HEK293T (cell line): ENCODE results near the gene SH3GL2.

ENCODE experiments used
- CTCF ChIA-PET: fragments of 350-600 bp; formaldehyde crosslinking; extraction: SDS; loops from one replicate; lab custom pipeline; 2021; ENCODE audit warnings: antibody characterized with exemption, inconsistent platforms; lab: Yijun Ruan, JAX
- POLR2A ChIA-PET: fragments of 350-600 bp; formaldehyde crosslinking; extraction: SDS; loops from one replicate; lab custom pipeline; 2020; ENCODE audit warnings: antibody characterized with exemption, inconsistent platforms; lab: Yijun Ruan, JAX
- DNase-seq: peaks from one replicate; pipeline ENCODE4 v3.0.0; 2012; ENCODE audit warnings: mixed read lengths; ENCODE audit errors: extremely low spot score
- ARNT ChIP-seq: fragments of 450-650 bp; IDR thresholded peaks from 2 replicates; pipeline ENCODE4 v1.6.1; 2017; ENCODE audit warnings: mild to moderate bottlenecking
- BHLHE40 ChIP-seq: fragments of 450-650 bp; IDR thresholded peaks from 2 replicates; pipeline ENCODE4 v1.6.1; 2016; ENCODE audit warnings: mild to moderate bottlenecking, moderate library complexity, borderline replicate concordance
- CTBP1 ChIP-seq: fragments of 450-650 bp; IDR thresholded peaks from 2 replicates; pipeline ENCODE4 v1.6.1; 2016; ENCODE audit warnings: borderline replicate concordance
- ELF4 ChIP-seq: fragments of 450-650 bp; IDR thresholded peaks from 2 replicates; pipeline ENCODE4 v1.6.1; 2017; ENCODE audit warnings: antibody characterized with exemption
- FOXA1 ChIP-seq: fragments of 450-650 bp; IDR thresholded peaks from 2 replicates; pipeline ENCODE4 v1.6.1; 2016; ENCODE audit warnings: mild to moderate bottlenecking
- FOXK2 ChIP-seq: fragments of 450-650 bp; IDR thresholded peaks from 2 replicates; pipeline ENCODE4 v1.6.1; 2016; ENCODE audit warnings: mild to moderate bottlenecking
- FOXM1 ChIP-seq: fragments of 450-650 bp; IDR thresholded peaks from 2 replicates; pipeline ENCODE4 v1.6.1; 2017; ENCODE audit warnings: mild to moderate bottlenecking, borderline replicate concordance
- HDGF ChIP-seq: fragments of 450-650 bp; IDR thresholded peaks from 2 replicates; pipeline ENCODE4 v1.6.1; 2017; ENCODE audit warnings: antibody characterized with exemption, borderline replicate concordance
- L3MBTL2 ChIP-seq: fragments of 450-650 bp; conservative IDR thresholded peaks from 2 replicates; pipeline ENCODE4 v1.6.1; 2016; ENCODE audit warnings: mild to moderate bottlenecking
- LEF1 ChIP-seq: fragments of 450-650 bp; IDR thresholded peaks from 2 replicates; pipeline ENCODE4 v1.6.1; 2017; ENCODE audit warnings: mild to moderate bottlenecking, borderline replicate concordance
- NFRKB ChIP-seq: fragments of 450-650 bp; IDR thresholded peaks from 2 replicates; pipeline ENCODE4 v1.6.1; 2016; ENCODE audit warnings: mild to moderate bottlenecking, moderate library complexity
- PKNOX1 ChIP-seq: fragments of 450-650 bp; IDR thresholded peaks from 2 replicates; pipeline ENCODE4 v1.6.1; 2016
- SP1 ChIP-seq: fragments of 450-650 bp; IDR thresholded peaks from 2 replicates; pipeline ENCODE4 v1.6.1; 2017
- SUZ12 ChIP-seq: fragments of 450-650 bp; IDR thresholded peaks from 2 replicates; pipeline ENCODE4 v1.6.1; 2016; ENCODE audit warnings: mild to moderate bottlenecking
- TARDBP ChIP-seq: fragments of 450-650 bp; IDR thresholded peaks from 2 replicates; pipeline ENCODE4 v1.6.1; 2016
- ZNF384 ChIP-seq: fragments of 450-650 bp; IDR thresholded peaks from 2 replicates; pipeline ENCODE4 v1.6.1; 2016

The SH3GL2 gene

GRCh38 chr9:17551023-17551422, 27.8 kb upstream of the SH3GL2 start:
- ChIA-PET CTCF (no interaction called here), POLR2A (no interaction called here)
- TF ChIP-seq ZNF384 = no peak
- TF ChIP-seq PKNOX1 = no peak
- TF ChIP-seq FOXM1 = no peak
- no peak for TF ChIP-seq HDGF
- no peak for TF ChIP-seq ELF4
- no peak for TF ChIP-seq SP1
- no peak for TF ChIP-seq FOXK2
- TF ChIP-seq ARNT = no peak
- TF ChIP-seq FOXA1 = no peak
- no peak for TF ChIP-seq L3MBTL2
- TF ChIP-seq LEF1 = no peak
- no peak for TF ChIP-seq TARDBP
- no peak for TF ChIP-seq CTBP1
- no peak for TF ChIP-seq BHLHE40
- TF ChIP-seq SUZ12 = no peak
- no peak for TF ChIP-seq NFRKB
- no peak for DNase-seq

DNA sequence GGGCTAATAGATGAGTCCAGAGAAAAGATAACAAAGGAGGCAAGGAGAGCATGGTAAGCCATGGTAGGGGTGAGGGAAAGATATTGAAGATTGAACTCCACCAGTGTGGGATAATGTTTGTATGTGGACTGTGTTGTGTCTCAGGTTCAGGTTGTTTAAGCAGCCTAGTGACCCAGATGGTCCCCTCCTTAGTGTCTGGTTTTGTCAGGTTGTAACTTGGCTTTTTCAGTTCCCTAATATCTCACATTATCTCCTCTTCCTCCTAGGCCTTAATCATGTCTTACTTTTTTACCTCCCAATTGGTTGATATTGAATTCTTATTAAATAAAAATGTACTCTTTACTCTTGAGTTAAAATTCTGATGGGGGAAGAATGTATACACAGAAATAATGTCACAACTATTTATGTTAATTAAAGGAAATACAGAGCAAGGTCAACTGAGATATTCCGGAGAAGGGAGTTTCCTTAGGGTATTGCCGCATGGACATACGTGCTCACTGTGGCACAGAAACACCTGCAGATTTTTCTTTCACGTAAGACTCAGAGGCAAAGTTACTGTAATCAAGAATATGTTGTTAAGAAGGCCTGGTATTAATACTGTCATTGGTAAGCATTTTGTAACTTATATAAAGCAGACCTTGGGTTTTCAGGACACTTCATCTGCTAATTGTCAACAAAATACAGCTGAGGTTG, 23.4 kb upstream of the SH3GL2 start:
- no peak for TF ChIP-seq ELF4
- no peak for TF ChIP-seq FOXK2
- no peak for TF ChIP-seq L3MBTL2
- no peak for TF ChIP-seq CTBP1
- no peak for TF ChIP-seq SUZ12
- no peak for TF ChIP-seq BHLHE40
- no peak for TF ChIP-seq SP1
- TF ChIP-seq LEF1 = no peak
- TF ChIP-seq TARDBP = no peak
- no peak for TF ChIP-seq NFRKB
- no peak for TF ChIP-seq ARNT
- no peak for TF ChIP-seq FOXM1
- TF ChIP-seq HDGF = no peak
- TF ChIP-seq ZNF384 = no peak
- no peak for TF ChIP-seq FOXA1
- TF ChIP-seq PKNOX1 = no peak
- ChIA-PET POLR2A (no interaction called here), CTCF (no interaction called here)
- DNase-seq = no peak

- TF ChIP-seq TARDBP = no peak
- TF ChIP-seq NFRKB = no peak
- TF ChIP-seq ZNF384 = no peak
- POLR2A ChIA-PET = no interaction called here
- CTCF ChIA-PET = no interaction called here
- DNase-seq = no peak
Measured at GRCh38 chr9:17556255-17556654, 22.6 kb upstream of the SH3GL2 start.

DNA sequence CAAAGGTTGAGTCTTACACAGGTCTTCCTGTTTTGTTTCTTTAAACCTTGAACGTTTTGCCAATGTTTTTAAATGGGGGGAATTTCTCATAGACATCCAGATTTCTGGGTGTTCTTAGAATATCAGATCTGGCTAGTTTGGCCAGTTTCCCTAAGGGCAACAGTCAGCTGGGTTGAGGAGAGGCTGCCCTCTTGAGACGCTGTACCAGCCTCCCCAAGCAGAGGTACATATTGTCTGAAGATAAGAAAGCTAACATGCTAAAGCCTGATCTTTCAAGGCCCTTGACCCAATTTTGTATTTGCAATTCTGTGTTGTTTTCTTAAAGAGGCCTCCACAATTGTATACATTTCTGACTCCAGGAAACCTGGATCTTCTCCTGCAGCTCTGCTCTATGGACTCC, 21.9 kb upstream of the SH3GL2 start:
- DNase-seq = no peak
- TF ChIP-seq ELF4 (no peak), SUZ12 (no peak), ZNF384 (no peak), HDGF (no peak), FOXK2 (no peak), NFRKB (no peak), FOXA1 (no peak), BHLHE40 (no peak), PKNOX1 (no peak), CTBP1 (no peak), TARDBP (no peak), SP1 (no peak), FOXM1 (no peak), LEF1 (no peak), ARNT (no peak), L3MBTL2 (no peak)
- POLR2A ChIA-PET = interaction anchor here (0.5 kb wide), 1 partner anchor 226 kb away, joined by 3 read pairs; no protein-coding TSS in a partner anchor
- CTCF ChIA-PET = no interaction called here

GRCh38 chr9:17571825-17572224, 7.0 kb upstream of the SH3GL2 start:
- ChIA-PET POLR2A (no interaction called here), CTCF (no interaction called here)
- DNase-seq = no peak
- TF ChIP-seq ZNF384 (no peak), ARNT (no peak), TARDBP (no peak), L3MBTL2 (no peak), HDGF (no peak), LEF1 (no peak), PKNOX1 (no peak), BHLHE40 (no peak), SP1 (no peak)
